Liver (tissue), 9 donors: Measurements from ENCODE around the gene CDKL5. TPM values are rescaled to one million over a fixed set of nuclear protein-coding genes. Genes with fewer than 3 reads are reported as not detected.

Experiments used
- DNase-seq: peaks from one replicate; pipeline ENCODE4 v3.0.0-alpha.2; 2017; ENCODE audit warnings: low spot score
- H3K27ac ChIP-seq, 2 donors: one replicate each; pipeline ENCODE4 v1.7.0; 2013; ENCODE audit warnings: inconsistent platforms in 2 of 2, low read length in 2 of 2, control low read depth in 1 of 2, low read depth in 1 of 2, mild to moderate bottlenecking in 1 of 2
- H3K27me3 ChIP-seq, 4 donors: one replicate each; pipeline versions ENCODE4 v1.6.1 to v1.7.0; 2013; ENCODE audit warnings: low read length in 3 of 4, inconsistent platforms in 1 of 4, mild to moderate bottlenecking in 1 of 4, moderate library complexity in 1 of 4; ENCODE audit not compliant: control insufficient read depth in 4 of 4, insufficient read depth in 4 of 4
- H3K36me3 ChIP-seq, 4 donors: one replicate each; pipeline versions ENCODE4 v1.6.1 to v1.7.0; 2013; ENCODE audit warnings: low read length in 3 of 4, mild to moderate bottlenecking in 3 of 4, low read depth in 1 of 4, moderate library complexity in 1 of 4; ENCODE audit not compliant: control insufficient read depth in 4 of 4, insufficient read depth in 3 of 4
- H3K4me1 ChIP-seq, 4 donors: one replicate each; pipeline versions ENCODE4 v1.6.1 to v1.7.0; 2013; ENCODE audit warnings: low read length in 3 of 4, mild to moderate bottlenecking in 3 of 4, moderate library complexity in 1 of 4; ENCODE audit not compliant: control insufficient read depth in 4 of 4, insufficient read depth in 4 of 4
- H3K4me3 ChIP-seq, 3 donors: one replicate each; pipeline versions ENCODE4 v1.6.1 to v1.7.0; 2013; ENCODE audit warnings: low read length in 3 of 3, control low read depth in 1 of 3, low read depth in 1 of 3, mild to moderate bottlenecking in 1 of 3
- H3K9ac ChIP-seq, 2 donors: one replicate each; pipeline ENCODE4 v1.7.0; 2013; ENCODE audit warnings: low read length in 2 of 2, mild to moderate bottlenecking in 2 of 2, moderate library complexity in 2 of 2, control low read depth in 1 of 2, low read depth in 1 of 2
- H3K9me3 ChIP-seq, 4 donors: one replicate each; pipeline versions ENCODE4 v1.6.1 to v1.7.0; 2013; ENCODE audit warnings: low read length in 3 of 4; ENCODE audit not compliant: control insufficient read depth in 4 of 4
- CTCF ChIP-seq: fragments of 150-350 bp; IDR thresholded peaks from 2 replicates; pipeline ENCODE4 v1.5.1; 2017; ENCODE audit warnings: improper control_type of control experiment, low read depth, low read length; ENCODE audit not compliant: missing input control
- EGR1 ChIP-seq, 2 donors: IDR thresholded peaks; 2 replicates each; pipeline ENCODE4 v1.6.1; 2016 to 2018; ENCODE audit warnings: antibody characterized with exemption in 2 of 2, low read depth in 2 of 2
- FOXA1 ChIP-seq: IDR thresholded peaks from 2 replicates; pipeline ENCODE4 v1.6.1; 2016; ENCODE audit warnings: antibody characterized with exemption
- FOXA2 ChIP-seq: IDR thresholded peaks from 2 replicates; pipeline ENCODE4 v1.6.1; 2016; ENCODE audit warnings: antibody characterized with exemption
- GABPA ChIP-seq, 2 donors: IDR thresholded peaks in 1 of 2; conservative IDR thresholded peaks in 1 of 2; 2 replicates each; pipeline ENCODE4 v1.6.1; 2016; ENCODE audit warnings: antibody characterized with exemption in 2 of 2, mild to moderate bottlenecking in 1 of 2, moderate library complexity in 1 of 2
- HNF4A ChIP-seq, 2 donors: conservative IDR thresholded peaks; 2 replicates each; pipeline ENCODE4 v1.6.1; 2016; ENCODE audit warnings: antibody characterized with exemption in 2 of 2, mild to moderate bottlenecking in 2 of 2
- HNF4G ChIP-seq: IDR thresholded peaks from 2 replicates; pipeline ENCODE4 v1.6.1; 2016; ENCODE audit warnings: antibody characterized with exemption
- JUND ChIP-seq, 2 donors: IDR thresholded peaks; 2 replicates each; pipeline ENCODE4 v1.6.1; 2016; ENCODE audit warnings: antibody characterized with exemption in 2 of 2
- NR2F2 ChIP-seq: IDR thresholded peaks from 2 replicates; pipeline ENCODE4 v1.6.1; 2016; ENCODE audit warnings: antibody characterized with exemption
- RAD21 ChIP-seq, 2 donors: IDR thresholded peaks; 2 replicates each; pipeline ENCODE4 v1.6.1; 2016; ENCODE audit warnings: antibody characterized with exemption in 2 of 2, mild to moderate bottlenecking in 2 of 2
- RXRA ChIP-seq, 2 donors: IDR thresholded peaks; 2 replicates each; pipeline ENCODE4 v1.6.1; 2017 to 2018; ENCODE audit warnings: antibody characterized with exemption in 2 of 2, mild to moderate bottlenecking in 1 of 2
- SP1 ChIP-seq: IDR thresholded peaks from 2 replicates; pipeline ENCODE4 v1.6.1; 2018; ENCODE audit warnings: antibody characterized with exemption, mild to moderate bottlenecking
- TAF1 ChIP-seq: conservative IDR thresholded peaks from 2 replicates; pipeline ENCODE4 v1.6.1; 2016; ENCODE audit warnings: antibody characterized with exemption, mild to moderate bottlenecking
- YY1 ChIP-seq: IDR thresholded peaks from 2 replicates; pipeline ENCODE4 v1.6.1; 2016; ENCODE audit warnings: antibody characterized with exemption, mild to moderate bottlenecking
- ZBTB33 ChIP-seq: IDR thresholded peaks from 2 replicates; pipeline ENCODE4 v1.6.1; 2016; ENCODE audit warnings: antibody characterized with exemption
- WGBS: extraction: QIAGEN DNeasy Blood & Tissue Kit; methylation state at CpG from one replicate; pipeline ENCODE4 v1.1.7; 2013; 5-methylcytosine and 5-hydroxymethylcytosine counted together
- polyA plus RNA-seq, 2 donors: library from polyadenylated mRNA; stranded (reverse) in 1 of 2; unstranded in 1 of 2; fragments of 200-250 nt in 1 of 2; fragments of >200 nt in 1 of 2; fragmentation: Nextera tagmentation in 1 of 2; extraction: Ambion mirVana in 1 of 2; gene quantifications; one replicate each; pipeline versions ENCODE4 v1.2.1 to v1.2.3, GENCODE V29; 2013 to 2015
- total RNA-seq, 2 donors: library from RNA; depleted of rRNA; stranded (reverse); fragments of >200 nt; gene quantifications; one replicate each; pipeline ENCODE4 v1.2.3, GENCODE V29; 2014
- TF ChIP-seq, protein P1 (sequence below): IDR thresholded peaks from 2 replicates; pipeline ENCODE4 v1.6.1; 2016; ENCODE audit warnings: antibody characterized with exemption
- TF ChIP-seq, protein P2 (sequence below): IDR thresholded peaks from 2 replicates; pipeline ENCODE4 v1.6.1; 2016; ENCODE audit warnings: antibody characterized with exemption, mild to moderate bottlenecking
- TF ChIP-seq, protein P3 (sequence below): IDR thresholded peaks from 2 replicates; pipeline ENCODE4 v1.6.1; 2016; ENCODE audit warnings: antibody characterized with exemption
- donor health status: healthy.
- donor health status: healthy.
- donor health status: healthy.
- donor health status: healthy.
- donor health status: healthy.

The CDKL5 gene
- total and polyA plus RNA-seq, 4 donors = 0.59 to 3.3 (median 2.0) TPM

DNA sequence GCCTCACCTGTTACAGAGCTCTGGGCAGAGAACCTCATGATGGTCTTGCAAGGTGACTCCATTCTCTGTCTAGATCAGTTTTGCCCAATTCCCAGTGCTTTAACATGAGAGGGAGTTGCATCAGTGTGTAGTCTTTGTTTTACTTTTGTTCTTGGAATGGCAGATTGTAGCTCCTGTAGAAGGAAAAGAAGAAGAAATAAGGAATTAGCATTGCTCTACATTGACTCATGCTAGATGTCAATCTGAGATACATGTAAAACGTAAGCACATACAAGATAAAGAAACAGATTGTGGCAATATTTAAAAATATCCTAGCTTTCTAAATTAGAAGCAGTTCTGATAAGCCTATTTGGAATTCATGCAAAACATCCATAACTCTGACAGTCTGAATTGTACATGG is 266.0 kb downstream of the CDKL5 start:
- no peak for DNase-seq
- TF ChIP-seq HNF4A (conservative IDR thresholded peaks at IDR 0.05) (no peak), NR2F2 (no peak), TAF1 (no peak), EGR1 (IDR thresholded peaks at IDR 0.05; ENCODE audit: low read depth in 2 of 2) (no peak), ZBTB33 (no peak), HNF4G (no peak), RAD21 (IDR thresholded peaks at IDR 0.05) (no peak)
- TF ChIP-seq, protein P1, sequence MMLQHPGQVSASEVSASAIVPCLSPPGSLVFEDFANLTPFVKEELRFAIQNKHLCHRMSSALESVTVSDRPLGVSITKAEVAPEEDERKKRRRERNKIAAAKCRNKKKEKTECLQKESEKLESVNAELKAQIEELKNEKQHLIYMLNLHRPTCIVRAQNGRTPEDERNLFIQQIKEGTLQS = no peak
- TF ChIP-seq, protein P2, sequence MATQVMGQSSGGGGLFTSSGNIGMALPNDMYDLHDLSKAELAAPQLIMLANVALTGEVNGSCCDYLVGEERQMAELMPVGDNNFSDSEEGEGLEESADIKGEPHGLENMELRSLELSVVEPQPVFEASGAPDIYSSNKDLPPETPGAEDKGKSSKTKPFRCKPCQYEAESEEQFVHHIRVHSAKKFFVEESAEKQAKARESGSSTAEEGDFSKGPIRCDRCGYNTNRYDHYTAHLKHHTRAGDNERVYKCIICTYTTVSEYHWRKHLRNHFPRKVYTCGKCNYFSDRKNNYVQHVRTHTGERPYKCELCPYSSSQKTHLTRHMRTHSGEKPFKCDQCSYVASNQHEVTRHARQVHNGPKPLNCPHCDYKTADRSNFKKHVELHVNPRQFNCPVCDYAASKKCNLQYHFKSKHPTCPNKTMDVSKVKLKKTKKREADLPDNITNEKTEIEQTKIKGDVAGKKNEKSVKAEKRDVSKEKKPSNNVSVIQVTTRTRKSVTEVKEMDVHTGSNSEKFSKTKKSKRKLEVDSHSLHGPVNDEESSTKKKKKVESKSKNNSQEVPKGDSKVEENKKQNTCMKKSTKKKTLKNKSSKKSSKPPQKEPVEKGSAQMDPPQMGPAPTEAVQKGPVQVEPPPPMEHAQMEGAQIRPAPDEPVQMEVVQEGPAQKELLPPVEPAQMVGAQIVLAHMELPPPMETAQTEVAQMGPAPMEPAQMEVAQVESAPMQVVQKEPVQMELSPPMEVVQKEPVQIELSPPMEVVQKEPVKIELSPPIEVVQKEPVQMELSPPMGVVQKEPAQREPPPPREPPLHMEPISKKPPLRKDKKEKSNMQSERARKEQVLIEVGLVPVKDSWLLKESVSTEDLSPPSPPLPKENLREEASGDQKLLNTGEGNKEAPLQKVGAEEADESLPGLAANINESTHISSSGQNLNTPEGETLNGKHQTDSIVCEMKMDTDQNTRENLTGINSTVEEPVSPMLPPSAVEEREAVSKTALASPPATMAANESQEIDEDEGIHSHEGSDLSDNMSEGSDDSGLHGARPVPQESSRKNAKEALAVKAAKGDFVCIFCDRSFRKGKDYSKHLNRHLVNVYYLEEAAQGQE = no peak
- H3K4me1 ChIP-seq = no peaks in the 10 kb centered on the region
- 64% methylated on average over 1 of the region's 1 CpG for WGBS
- H3K9ac ChIP-seq = no peak overlapping the region
- H3K36me3 ChIP-seq = no peaks in the 10 kb centered on the region
- no peak overlapping the region for H3K4me3 ChIP-seq
- H3K9me3 ChIP-seq = no peaks in the 10 kb centered on the region
- H3K27ac ChIP-seq = no peak overlapping the region
- H3K27me3 ChIP-seq = no peaks in the 10 kb centered on the region

GRCh38 chrX:18692541-18692940 is 267.1 kb downstream of the CDKL5 start:
- no peaks in the 10 kb centered on the region for H3K9me3 ChIP-seq
- H3K27me3 ChIP-seq = no peaks in the 10 kb centered on the region
- WGBS = 92% methylated on average over 4 of the region's 4 CpGs
- no peaks in the 10 kb centered on the region for H3K4me1 ChIP-seq
- H3K36me3 ChIP-seq = no peaks in the 10 kb centered on the region
- TF ChIP-seq TAF1 (no peak), ZBTB33 (no peak), NR2F2 (no peak), RAD21 (IDR thresholded peaks at IDR 0.05) (no peak), FOXA2 (no peak), EGR1 (IDR thresholded peaks at IDR 0.05; ENCODE audit: low read depth in 2 of 2) (no peak), SP1 (no peak), FOXA1 (no peak), HNF4A (conservative IDR thresholded peaks at IDR 0.05) (no peak), HNF4G (no peak), JUND (IDR thresholded peaks at IDR 0.05) (no peak), YY1 (no peak), CTCF (no peak), GABPA (IDR thresholded peaks at IDR 0.05 in 1 of 2, conservative IDR thresholded peaks at IDR 0.05 in 1 of 2) (no peak), RXRA (IDR thresholded peaks at IDR 0.05) (no peak)
- TF ChIP-seq, protein P2 = no peak
- TF ChIP-seq, protein P1 = no peak
- TF ChIP-seq, protein P3, sequence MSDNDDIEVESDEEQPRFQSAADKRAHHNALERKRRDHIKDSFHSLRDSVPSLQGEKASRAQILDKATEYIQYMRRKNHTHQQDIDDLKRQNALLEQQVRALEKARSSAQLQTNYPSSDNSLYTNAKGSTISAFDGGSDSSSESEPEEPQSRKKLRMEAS = no peak
- DNase-seq = no peak
- no peak overlapping the region for H3K9ac ChIP-seq
- no peak overlapping the region for H3K27ac ChIP-seq
- H3K4me3 ChIP-seq = no peak overlapping the region
